GM13976 (cell line): ENCODE data around the gene SENP6.
"Not testable (repeated sequence)": the region's sequence is repeated elsewhere in the genome, so short reads cannot be mapped to it uniquely, and the experiment has no call there.

Experiments
- DNase-seq: peaks from one replicate; pipeline ENCODE4 v3.0.0; 2012; ENCODE audit warnings: low spot score
- in situ Hi-C: fragments of 300-500 bp; cut with MboI; formaldehyde crosslinking; loops from one replicate; pipeline ENCODE4 v1.12.0; 2022; ENCODE audit warnings: low sequenced_read_pairs, mixed read lengths, inconsistent platforms; ENCODE audit not compliant: unreplicated experiment
- TF ChIP-seq, protein P1 (sequence below): IDR thresholded peaks from 2 replicates; pipeline ENCODE4 v1.5.1; 2012; ENCODE audit warnings: borderline replicate concordance, mild to moderate bottlenecking; ENCODE audit not compliant: insufficient read depth; ENCODE audit errors: extremely low read depth, missing control alignments, control extremely low read depth

SENP6 gene

GRCh38 chr6:75727206-75727605 lies 125.5 kb downstream of the SENP6 start:
- TF ChIP-seq, protein P1, sequence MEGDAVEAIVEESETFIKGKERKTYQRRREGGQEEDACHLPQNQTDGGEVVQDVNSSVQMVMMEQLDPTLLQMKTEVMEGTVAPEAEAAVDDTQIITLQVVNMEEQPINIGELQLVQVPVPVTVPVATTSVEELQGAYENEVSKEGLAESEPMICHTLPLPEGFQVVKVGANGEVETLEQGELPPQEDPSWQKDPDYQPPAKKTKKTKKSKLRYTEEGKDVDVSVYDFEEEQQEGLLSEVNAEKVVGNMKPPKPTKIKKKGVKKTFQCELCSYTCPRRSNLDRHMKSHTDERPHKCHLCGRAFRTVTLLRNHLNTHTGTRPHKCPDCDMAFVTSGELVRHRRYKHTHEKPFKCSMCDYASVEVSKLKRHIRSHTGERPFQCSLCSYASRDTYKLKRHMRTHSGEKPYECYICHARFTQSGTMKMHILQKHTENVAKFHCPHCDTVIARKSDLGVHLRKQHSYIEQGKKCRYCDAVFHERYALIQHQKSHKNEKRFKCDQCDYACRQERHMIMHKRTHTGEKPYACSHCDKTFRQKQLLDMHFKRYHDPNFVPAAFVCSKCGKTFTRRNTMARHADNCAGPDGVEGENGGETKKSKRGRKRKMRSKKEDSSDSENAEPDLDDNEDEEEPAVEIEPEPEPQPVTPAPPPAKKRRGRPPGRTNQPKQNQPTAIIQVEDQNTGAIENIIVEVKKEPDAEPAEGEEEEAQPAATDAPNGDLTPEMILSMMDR = no peak
- DNase-seq = no peak
- in situ Hi-C loops = no loop called here

GRCh38 chr6:75731029-75731428 lies 129.3 kb downstream of the SENP6 start:
- DNase-seq, in situ Hi-C loops: not testable (repeated sequence)

DNA sequence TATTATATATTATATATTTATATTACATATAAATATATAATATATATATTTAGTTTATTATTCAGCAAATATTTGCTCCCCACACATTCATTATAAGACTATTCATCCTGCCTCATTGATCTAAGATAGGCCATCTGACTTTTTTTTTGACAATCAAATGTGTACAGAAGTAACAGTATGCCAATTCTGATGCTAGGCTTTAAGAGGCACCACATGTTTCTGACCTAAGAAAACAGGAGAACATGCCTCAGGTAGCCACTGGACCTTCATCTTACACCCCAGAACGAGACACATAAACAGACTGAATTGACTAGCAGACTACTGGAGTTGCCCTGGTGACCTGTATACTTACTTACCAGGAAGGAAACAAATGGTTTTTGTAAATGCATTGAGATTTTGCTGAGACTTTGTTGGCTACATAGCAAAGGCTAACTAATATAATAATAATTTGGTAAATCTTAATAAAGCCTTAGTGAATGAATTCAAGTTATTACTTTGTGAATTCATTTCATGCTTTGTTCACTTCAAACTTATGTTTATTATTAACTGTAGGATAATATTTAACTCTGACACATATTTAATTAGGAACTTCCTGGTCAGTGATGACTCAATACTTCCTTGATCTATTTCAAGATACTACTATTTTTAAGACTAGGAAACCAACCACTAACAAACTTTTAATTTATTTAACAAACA lies 134.0 kb downstream of the SENP6 start:
- DNase-seq = peak; percentile 19
- TF ChIP-seq, protein P1 = no peak
- in situ Hi-C loops = no loop called here

GRCh38 chr6:75743971-75744370 lies 142.3 kb downstream of the SENP6 start:
- in situ Hi-C loops = no loop called here
- TF ChIP-seq, protein P1 = no peak
- DNase-seq = no peak

GRCh38 chr6:75745404-75745803 lies 143.7 kb downstream of the SENP6 start:
- in situ Hi-C loops = no loop called here
- no peak for DNase-seq
- TF ChIP-seq, protein P1 = no peak

GRCh38 chr6:75746221-75746620 lies 144.5 kb downstream of the SENP6 start:
- TF ChIP-seq, protein P1 = no peak
- no peak for DNase-seq
- in situ Hi-C loops = no loop called here

GRCh38 chr6:75747152-75747992 lies 145.7 kb downstream of the SENP6 start:
- in situ Hi-C loops = no loop called here

More at GRCh38 chr6:75747152-75747992, 145.7 kb downstream of the SENP6 start:
- TF ChIP-seq, protein P1 = no peak
- DNase-seq = no peak
